ENCODE measurements around the gene CHM.
A peak's percentile ranks its signal among the peaks of the same experiment; 100 is the strongest.

CHM gene

GRCh38 chrX:85903692-85904471 lies 143.5 kb downstream of the CHM start:
- Mint-ChIP-seq H3K9me3 (no peaks in the 10 kb centered on the region), H3K4me1 (no peaks in the 10 kb centered on the region), H3K4me3 (no peak overlapping the region), H3K27me3 (no peaks in the 10 kb centered on the region), H3K27ac (no peak overlapping the region)
- DNase-seq (no peak), ATAC-seq (no peak)

DNA sequence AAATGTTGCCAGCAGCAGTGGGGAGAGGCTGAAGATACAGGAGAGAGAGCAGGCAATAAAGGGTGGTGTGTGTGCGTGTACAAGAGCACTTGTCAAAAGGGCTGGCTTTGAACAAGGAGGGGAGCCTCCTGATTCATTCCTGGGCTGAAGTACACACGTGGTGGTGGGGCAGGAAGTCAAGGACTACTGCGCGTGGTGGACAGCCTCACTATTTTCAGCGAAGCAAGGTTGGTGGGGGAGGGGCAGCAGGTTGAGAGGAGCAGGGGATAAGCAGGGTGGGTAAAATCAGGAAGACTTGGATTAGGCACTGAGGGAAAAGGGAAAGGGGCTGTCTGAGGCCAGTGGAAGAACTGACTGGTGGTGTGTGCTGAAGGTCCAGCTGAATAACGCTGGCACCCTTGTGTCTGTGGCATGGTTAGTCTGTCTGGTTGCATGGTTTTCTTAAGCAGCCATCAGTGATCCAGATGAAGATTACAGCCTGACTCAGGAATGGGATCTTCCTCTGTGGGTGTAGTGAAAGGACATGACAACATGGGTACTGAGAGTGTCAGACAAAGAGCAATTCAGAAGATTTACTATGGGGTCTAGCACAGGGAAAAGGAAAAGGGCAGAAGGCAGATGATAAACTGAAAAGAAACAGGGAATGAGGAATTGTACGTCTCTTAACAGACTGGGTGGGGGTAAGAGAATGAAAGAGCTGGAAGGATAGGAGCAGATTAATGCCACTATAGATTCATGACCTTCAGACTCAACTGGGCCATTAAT lies 149.8 kb downstream of the CHM start:
- no peaks in the 10 kb centered on the region for H3K27me3 Mint-ChIP-seq
- peak overlapping the region in 1 of 2 donors; percentile 15 for H3K27ac Mint-ChIP-seq
- no peak for ATAC-seq
- no peaks in the 10 kb centered on the region for H3K9me3 Mint-ChIP-seq
- H3K4me3 Mint-ChIP-seq: no peak overlapping the region
- DNase-seq: no peak
- H3K4me1 Mint-ChIP-seq: no peaks in the 10 kb centered on the region

DNA sequence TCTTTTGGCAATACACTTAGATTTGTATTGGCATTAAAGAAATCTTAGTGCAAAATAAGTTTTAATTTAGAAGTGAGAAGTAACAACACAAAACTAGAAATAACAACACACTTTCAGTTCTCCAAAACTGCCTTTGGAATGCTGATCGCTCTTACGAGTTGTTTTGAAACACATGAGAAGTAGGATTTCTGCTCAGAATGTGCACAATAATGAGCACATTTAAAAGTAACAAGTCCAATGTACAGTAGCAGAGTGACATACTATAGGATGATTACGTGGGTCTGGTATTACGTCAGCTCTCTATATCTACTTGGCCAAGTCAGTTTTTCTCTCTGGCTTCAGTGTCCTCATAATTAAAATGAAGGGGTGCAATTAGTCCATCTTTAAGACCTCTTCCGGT lies 164.8 kb downstream of the CHM start:
- Mint-ChIP-seq H3K27me3 (no peaks in the 10 kb centered on the region), H3K4me1 (no peaks in the 10 kb centered on the region), H3K9me3 (no peaks in the 10 kb centered on the region), H3K4me3 (no peak overlapping the region), H3K27ac (no peak overlapping the region)
- ATAC-seq: no peak
- DNase-seq: no peak

GRCh38 chrX:85870585-85870984 lies 176.8 kb downstream of the CHM start:
- Mint-ChIP-seq H3K9me3 (peaks cover 9 to 19% of the 10 kb centered on the region in 2 donors), H3K27me3 (no peaks in the 10 kb centered on the region), H3K4me3 (no peak overlapping the region), H3K4me1 (no peaks in the 10 kb centered on the region), H3K27ac (no peak overlapping the region)
- no peak for DNase-seq
- no peak for ATAC-seq

- Mint-ChIP-seq H3K27me3 (no peaks in the 10 kb centered on the region), H3K27ac (no peak overlapping the region), H3K4me1 (no peaks in the 10 kb centered on the region), H3K9me3 (peaks cover 14 to 24% of the 10 kb centered on the region in 2 donors), H3K4me3 (no peak overlapping the region)
- no peak for ATAC-seq
- no peak for DNase-seq
These were observed 182.0 kb downstream of the CHM start for GRCh38 chrX:85865324-85865723.

- Mint-ChIP-seq H3K9me3 (no peaks in the 10 kb centered on the region), H3K27me3 (no peaks in the 10 kb centered on the region), H3K27ac (no peak overlapping the region), H3K4me1 (no peaks in the 10 kb centered on the region), H3K4me3 (no peak overlapping the region)
- ATAC-seq (no peak), DNase-seq (no peak)
These were observed 187.9 kb downstream of the CHM start for GRCh38 chrX:85859426-85859825.

- no peak for DNase-seq
- Mint-ChIP-seq H3K4me1 (no peaks in the 10 kb centered on the region), H3K4me3 (no peak overlapping the region), H3K27ac (no peak overlapping the region), H3K9me3 (no peaks in the 10 kb centered on the region), H3K27me3 (no peaks in the 10 kb centered on the region)
- ATAC-seq: no peak
These were observed 195.9 kb downstream of the CHM start for GRCh38 chrX:85851418-85851817.

DNA sequence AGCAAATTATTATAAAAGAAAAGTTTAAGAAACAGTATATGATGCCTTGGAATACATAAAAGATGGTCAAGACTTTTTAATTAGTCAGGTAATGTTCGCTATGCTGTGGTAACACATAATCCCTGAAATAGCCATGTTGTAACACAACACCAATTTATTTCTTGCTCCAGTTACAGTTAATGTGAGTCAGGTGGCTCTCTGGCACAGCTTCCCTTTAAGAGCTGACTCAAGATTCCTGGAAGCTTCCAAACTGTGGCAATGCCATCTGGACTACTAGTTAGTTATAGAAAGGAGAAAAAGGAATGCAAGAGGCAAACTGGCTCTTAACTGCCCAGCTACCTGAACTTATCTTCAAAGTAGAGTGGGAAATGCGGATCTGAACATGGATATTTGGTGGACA lies 210.5 kb downstream of the CHM start:
- no peak for ATAC-seq
- Mint-ChIP-seq H3K4me1 (no peaks in the 10 kb centered on the region), H3K4me3 (no peak overlapping the region), H3K9me3 (peaks cover 0 to 7% of the 10 kb centered on the region in 2 donors), H3K27ac (no peak overlapping the region), H3K27me3 (peaks cover 8% of the 10 kb centered on the region)
- DNase-seq: no peak

- H3K4me1 Mint-ChIP-seq: no peaks in the 10 kb centered on the region
- H3K9me3 Mint-ChIP-seq: no peaks in the 10 kb centered on the region
- no peak overlapping the region for H3K27ac Mint-ChIP-seq
- H3K27me3 Mint-ChIP-seq: no peaks in the 10 kb centered on the region
- ATAC-seq (no peak), DNase-seq (no peak)
- no peak overlapping the region for H3K4me3 Mint-ChIP-seq
These were observed 218.6 kb downstream of the CHM start for GRCh38 chrX:85828771-85829170.

GRCh38 chrX:85815203-85815751 lies 232.1 kb downstream of the CHM start:
- Mint-ChIP-seq H3K4me1 (no peaks in the 10 kb centered on the region), H3K27ac (no peak overlapping the region), H3K4me3 (no peak overlapping the region), H3K27me3 (no peaks in the 10 kb centered on the region), H3K9me3 (peaks cover 5 to 24% of the 10 kb centered on the region in 2 donors)
- DNase-seq (no peak), ATAC-seq (no peak)

All from stimulated activated naive CD8-positive, alpha-beta T cell treated with anti-CD3 and anti-CD28 coated beads, Interleukin-15, amount 100 ng/mL, for 72 hours (primary cell).